RWPE2 (cell line): Measurements from ENCODE around the gene CHCHD10.
A peak's percentile ranks its signal among the peaks of the same experiment; 100 is the strongest.

Source experiments
- ATAC-seq: fragments of 200-7000 bp; cut with Tn5 transposase; 3 replicates; pipeline ENCODE4 v1.9.1; 2021; ENCODE audit warnings: low read depth
- DNase-seq: peaks from one replicate; pipeline ENCODE4 v3.0.0-alpha.2; 2020; ENCODE audit warnings: low spot score
- H3K27ac ChIP-seq: fragments of 450-650 bp; 2 replicates; pipeline ENCODE4 v1.5.1; 2017; ENCODE audit warnings: mild to moderate bottlenecking; ENCODE audit not compliant: poor library complexity, severe bottlenecking
- H3K27me3 ChIP-seq: fragments of 250-450 bp; sonication (Bioruptor Pico); 2 replicates; pipeline ENCODE4 v1.5.1; 2021; ENCODE audit warnings: mild to moderate bottlenecking, moderate library complexity; ENCODE audit not compliant: insufficient read depth, poor library complexity, severe bottlenecking
- H3K36me3 ChIP-seq: fragments of 250-450 bp; sonication (Bioruptor Pico); 2 replicates; pipeline ENCODE4 v1.5.1; 2020; ENCODE audit warnings: low read depth, mild to moderate bottlenecking, moderate library complexity
- H3K4me1 ChIP-seq: fragments of 250-450 bp; sonication (Bioruptor Pico); 2 replicates; pipeline ENCODE4 v1.5.1; 2021; ENCODE audit warnings: mild to moderate bottlenecking, moderate library complexity; ENCODE audit not compliant: insufficient read depth, poor library complexity, severe bottlenecking
- H3K4me3 ChIP-seq: fragments of 250-450 bp; sonication (Bioruptor Pico); 2 replicates; pipeline ENCODE4 v1.5.1; 2021; ENCODE audit warnings: mild to moderate bottlenecking, moderate library complexity; ENCODE audit not compliant: severe bottlenecking
- H3K9me3 ChIP-seq: fragments of 250-450 bp; sonication (Bioruptor Pico); 2 replicates; pipeline ENCODE4 v1.5.1; 2021; ENCODE audit warnings: mild to moderate bottlenecking, moderate library complexity; ENCODE audit not compliant: severe bottlenecking
- CTCF ChIP-seq: fragments of 450-650 bp; IDR thresholded peaks from one replicate; pipeline ENCODE4 v1.5.1; 2017; ENCODE audit warnings: mild to moderate bottlenecking, moderate library complexity; ENCODE audit not compliant: poor library complexity, severe bottlenecking

The CHCHD10 gene

GRCh38 chr22:23752090-23752691 is 15.6 kb downstream of the CHCHD10 start:
- no peaks in the 10 kb centered on the region for H3K9me3 ChIP-seq
- no peak for ATAC-seq
- no peak overlapping the region for H3K4me3 ChIP-seq
- no peak for TF ChIP-seq CTCF
- H3K4me1 ChIP-seq: peaks cover 7% of the 10 kb centered on the region
- no peak for DNase-seq
- no peaks in the 10 kb centered on the region for H3K36me3 ChIP-seq
- no peaks in the 10 kb centered on the region for H3K27me3 ChIP-seq
- H3K27ac ChIP-seq: no peak overlapping the region

GRCh38 chr22:23751441-23751996 is 16.3 kb downstream of the CHCHD10 start:
- Histone ChIP-seq H3K27ac (peak overlapping the region; percentile 64), H3K9me3 (no peaks in the 10 kb centered on the region), H3K36me3 (no peaks in the 10 kb centered on the region), H3K27me3 (no peaks in the 10 kb centered on the region), H3K4me1 (peaks cover 7% of the 10 kb centered on the region), H3K4me3 (peak overlapping the region; percentile 64)
- DNase-seq (no peak), ATAC-seq (no peak)
- no peak for TF ChIP-seq CTCF

- ATAC-seq: peak; percentile 94
- peaks cover 7% of the 10 kb centered on the region for H3K4me1 ChIP-seq
Observed at GRCh38 chr22:23750714-23751440, 16.9 kb downstream of the CHCHD10 start, which contains the start of gene ZNF70. Gene ZNF70, minus strand, starts transcription at chr22:23751112. Its CDS starts 5,972 bp downstream, at chr22:23745140.

GRCh38 chr22:23750367-23750713 is 17.4 kb downstream of the CHCHD10 start:
- Histone ChIP-seq H3K27ac (peak overlapping the region; percentile 64), H3K36me3 (no peaks in the 10 kb centered on the region), H3K27me3 (no peaks in the 10 kb centered on the region), H3K4me1 (peaks cover 7% of the 10 kb centered on the region), H3K9me3 (no peaks in the 10 kb centered on the region), H3K4me3 (peak overlapping the region; percentile 64)
- TF ChIP-seq CTCF: no peak
- peak; percentile 17 for ATAC-seq
- no peak for DNase-seq

More at GRCh38 chr22:23750714-23751440, 16.9 kb downstream of the CHCHD10 start, which contains the start of gene ZNF70:
- DNase-seq: peak; percentile 91
- Histone ChIP-seq H3K36me3 (no peaks in the 10 kb centered on the region), H3K9me3 (no peaks in the 10 kb centered on the region), H3K4me3 (peak within 1 kb of the TSS; percentile 64), H3K27me3 (no peaks in the 10 kb centered on the region), H3K27ac (peak within 1 kb of the TSS; percentile 64)
- TF ChIP-seq CTCF: peak; percentile 13
